Stimulated activated CD4-positive, alpha-beta T cell treated with anti-CD3 and anti-CD28 coated beads, Interleukin-4, amount 100 ng/mL, for 48 hours (primary cell): ENCODE data around the gene ARMH2.
"Not testable (repeated sequence)": the region's sequence is repeated elsewhere in the genome, so short reads cannot be mapped to it uniquely, and the experiment has no call there.

Experiments used
- DNase-seq, 2 donors: peaks; one replicate each; pipeline ENCODE4 v3.0.0-alpha.2; 2020; ENCODE audit warnings: low read depth in 2 of 2

The ARMH2 gene

GRCh38 chr6:24818346-24818745 lies 19.6 kb upstream of the ARMH2 start:
- no peak for DNase-seq

DNA sequence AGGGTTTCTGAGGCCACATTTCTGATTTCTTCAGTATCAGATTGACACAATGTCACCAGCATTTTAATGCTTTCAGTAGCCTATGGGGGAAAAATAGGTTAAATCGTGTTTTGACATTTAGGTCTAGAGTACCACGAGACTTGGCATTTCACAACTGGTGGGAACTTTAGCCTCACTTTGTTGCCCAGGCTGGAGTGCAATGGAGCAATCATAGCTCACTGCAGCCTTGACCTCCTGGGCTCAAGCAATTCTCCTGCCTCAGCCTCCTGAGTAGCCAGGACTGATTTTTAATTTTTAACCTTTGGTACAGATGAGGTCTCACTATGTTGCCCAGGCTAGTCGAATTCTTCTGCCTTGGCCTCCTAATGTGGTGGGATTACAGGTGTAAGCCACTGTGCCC lies 11.0 kb upstream of the ARMH2 start:
- no peak for DNase-seq

DNA sequence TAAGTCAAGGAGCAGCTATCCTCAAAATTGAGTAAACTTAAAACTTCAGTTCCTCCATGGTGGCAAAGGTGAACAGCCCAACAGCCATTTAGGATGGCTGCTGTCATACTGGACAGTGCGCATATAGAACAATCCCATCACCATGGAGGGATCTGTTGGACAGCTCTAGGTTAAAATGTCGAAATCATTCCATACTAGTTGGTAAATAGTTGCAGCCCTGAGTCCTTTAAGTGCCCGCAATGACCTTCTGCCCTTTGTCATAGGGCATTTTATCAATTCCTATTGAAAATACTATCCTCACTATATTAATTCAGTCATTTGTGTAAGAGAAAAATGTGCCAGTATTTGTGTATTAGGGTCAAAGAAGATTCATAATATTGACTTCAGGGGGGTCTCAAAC lies 8.9 kb upstream of the ARMH2 start:
- DNase-seq: no peak

GRCh38 chr6:24802271-24803059 lies 3.7 kb upstream of the ARMH2 start:
- DNase-seq: no peak

- no peak for DNase-seq
Observed at GRCh38 chr6:24799541-24799915, 811 bp upstream of the ARMH2 start.

GRCh38 chr6:24797596-24798216 lies 1.0 kb downstream of the ARMH2 start:
- no peak for DNase-seq

DNA sequence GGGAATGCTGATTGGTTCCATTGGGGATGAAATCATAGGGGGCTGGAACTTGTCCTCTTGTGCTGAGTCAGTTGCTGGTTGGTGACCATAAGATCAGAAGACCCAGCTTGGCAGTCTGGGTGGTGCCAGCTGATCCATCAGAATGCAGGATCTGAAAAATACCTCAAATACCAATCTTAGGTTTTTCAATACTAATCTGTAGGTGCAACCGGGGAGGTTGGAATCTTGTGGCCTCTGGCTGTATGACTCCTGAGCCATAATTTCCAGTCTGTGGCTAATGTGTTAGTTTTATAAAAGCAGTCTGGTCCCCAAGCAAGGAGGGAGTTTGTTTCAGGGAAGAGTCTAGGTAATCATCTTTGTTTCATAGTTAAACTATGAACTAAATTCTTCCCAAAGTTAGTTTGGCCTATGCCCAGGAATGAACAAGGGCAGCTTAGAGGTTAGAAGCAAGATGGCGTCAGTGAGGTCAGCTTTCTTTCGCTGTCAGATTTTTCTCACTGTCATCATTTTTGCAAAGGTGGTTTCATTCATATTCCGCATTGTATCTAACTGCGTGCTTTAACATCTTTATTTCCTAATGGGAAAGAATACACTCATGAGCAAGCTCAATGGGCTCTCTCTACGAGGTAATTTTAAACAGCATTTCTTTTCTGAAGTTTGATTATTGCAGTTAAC lies 2.0 kb downstream of the ARMH2 start:
- no peak for DNase-seq

- DNase-seq: no peak
Observed at GRCh38 chr6:24795106-24795505, 3.6 kb downstream of the ARMH2 start.

DNA sequence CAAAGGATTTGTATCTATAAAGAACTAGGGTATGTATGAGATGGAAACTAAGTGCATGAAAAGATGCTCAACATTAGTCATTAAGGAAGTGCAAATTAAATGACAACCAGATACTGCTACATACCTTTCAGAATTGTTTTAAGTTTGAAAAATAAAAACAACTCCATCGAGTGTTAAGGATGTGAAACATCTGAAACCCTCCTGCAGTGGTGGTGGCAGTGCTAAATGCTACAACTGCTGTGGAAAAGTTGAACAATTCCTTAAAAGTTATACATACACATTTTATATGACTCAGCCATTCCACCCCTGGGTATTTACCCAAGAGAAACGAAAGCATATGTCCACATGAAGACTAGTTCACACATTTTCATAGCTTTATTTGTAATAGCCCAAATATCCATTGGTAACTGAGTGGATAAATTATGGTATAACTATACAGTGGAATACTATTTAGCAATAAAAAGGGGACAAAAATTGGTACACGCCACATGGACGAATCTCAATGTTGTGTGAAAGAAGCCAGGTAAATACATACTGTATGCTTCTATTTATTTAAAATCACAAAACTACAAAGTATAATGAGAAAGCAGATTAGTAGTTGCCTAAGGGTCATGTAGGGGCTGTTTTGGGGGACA lies 10.6 kb downstream of the ARMH2 start:
- DNase-seq: no peak

DNA sequence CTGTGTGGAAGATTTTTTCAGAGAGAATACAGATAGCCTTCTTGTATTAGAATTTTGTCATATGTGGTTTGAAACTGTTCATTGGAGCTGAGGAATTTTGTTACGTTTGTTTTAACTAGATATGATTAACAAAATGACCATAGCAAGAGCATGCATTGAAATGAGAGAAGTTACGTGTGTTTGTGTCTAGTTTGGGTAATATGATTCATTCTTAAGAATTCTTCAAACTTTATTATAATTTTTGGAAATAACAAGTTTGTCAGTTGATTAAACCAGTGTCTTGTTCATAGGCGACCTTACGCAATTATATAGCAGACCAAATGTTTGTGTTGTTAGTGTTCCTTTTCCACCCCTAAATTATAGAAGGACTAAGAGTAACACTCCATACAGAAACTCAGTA lies 18.5 kb downstream of the ARMH2 start:
- no peak for DNase-seq

DNA sequence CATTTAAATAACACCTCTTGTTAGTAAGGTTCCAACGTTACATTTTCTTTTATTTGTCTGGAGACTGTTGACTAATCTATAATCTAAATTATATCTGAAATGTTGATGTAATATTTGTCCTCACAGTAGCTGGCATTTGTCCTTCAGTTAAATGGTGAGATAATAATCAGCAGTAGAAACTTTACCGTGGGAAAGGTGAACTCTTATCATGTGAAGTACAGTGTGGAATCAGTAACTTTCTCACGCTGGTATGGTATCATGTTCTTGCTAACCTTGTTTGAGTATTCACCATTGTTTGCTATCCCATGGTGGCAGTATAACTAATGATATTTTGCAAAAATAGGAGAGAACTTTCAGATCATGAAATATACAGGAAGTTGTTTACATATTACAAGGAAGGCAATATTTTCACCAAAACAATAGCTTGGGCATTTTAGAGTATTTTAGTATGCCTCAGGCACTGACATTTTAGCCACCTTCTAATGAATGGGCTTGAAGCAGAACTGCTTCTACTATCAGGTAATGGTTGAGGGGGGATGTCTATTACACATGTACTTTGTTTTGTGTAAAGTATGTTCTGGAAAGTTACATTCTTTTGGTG lies 19.2 kb downstream of the ARMH2 start:
- no peak for DNase-seq

DNA sequence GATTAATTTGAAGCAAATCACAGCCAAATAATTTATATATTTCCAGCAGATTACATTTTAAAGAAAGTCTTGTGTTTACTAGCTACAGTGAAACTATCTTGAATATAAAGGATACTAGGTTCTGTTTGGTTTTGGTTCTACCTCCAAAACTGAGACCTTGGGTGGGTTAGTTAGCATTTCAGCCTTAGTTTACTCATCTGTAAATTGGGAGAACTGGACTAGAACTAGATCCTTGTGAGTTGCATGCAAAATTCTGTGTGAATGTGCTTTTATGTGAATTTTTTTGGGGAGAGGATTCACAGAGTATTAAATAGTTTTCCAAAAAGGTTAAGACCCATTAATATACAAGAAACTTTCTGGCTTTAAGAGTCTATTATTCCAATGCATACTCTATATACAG lies 19.8 kb downstream of the ARMH2 start:
- DNase-seq: no peak

GRCh38 chr6:24778121-24778520 lies 20.6 kb downstream of the ARMH2 start:
- no peak for DNase-seq

DNA sequence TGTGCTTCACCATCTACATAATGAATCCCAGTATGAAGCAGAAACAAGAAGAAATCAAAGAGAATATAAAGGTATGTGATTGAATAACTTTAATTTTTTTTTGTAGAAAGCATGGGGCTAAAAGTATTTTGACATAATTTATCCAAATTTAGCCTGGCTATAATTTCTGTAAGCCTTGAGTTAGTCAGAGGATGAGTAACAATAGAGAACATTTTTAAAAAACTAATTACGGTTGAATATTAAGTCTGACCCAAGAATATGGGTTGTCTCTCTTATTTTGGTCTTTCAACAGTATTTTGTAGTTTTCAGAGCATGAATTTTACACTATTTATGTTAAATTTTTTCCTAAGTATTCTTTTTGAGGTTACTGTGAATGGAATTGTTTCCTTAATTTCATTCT lies 21.5 kb downstream of the ARMH2 start:
- DNase-seq: no peak

GRCh38 chr6:24775520-24776058 lies 23.1 kb downstream of the ARMH2 start:
- DNase-seq: peak; percentile 18 to 30

- DNase-seq: peak; percentile 99
Observed at GRCh38 chr6:24774696-24775519, 23.8 kb downstream of the ARMH2 start, which contains the start of gene GMNN. GMNN (plus strand) TSS chr6:24774937; CDS start chr6:24777247, 2,310 bp downstream.

DNA sequence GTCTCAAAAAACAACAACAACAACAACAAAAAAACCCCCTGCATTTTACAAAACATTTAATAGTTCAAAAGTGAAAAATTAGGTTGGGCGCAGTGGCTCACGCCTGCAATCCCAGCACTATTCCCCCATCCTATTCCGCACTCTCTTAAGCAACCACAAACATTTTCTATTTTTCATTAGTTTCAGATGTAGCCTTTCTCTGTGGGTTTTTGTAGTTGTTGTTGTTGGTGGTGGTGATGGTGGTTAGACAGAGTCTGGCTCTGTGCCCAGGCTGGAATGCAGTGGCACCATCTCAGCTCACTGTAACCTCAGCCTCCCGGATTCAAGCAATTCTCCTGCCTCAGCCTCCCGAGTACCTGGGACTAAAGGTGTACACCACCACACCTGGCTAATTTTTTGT lies 30.4 kb downstream of the ARMH2 start:
- no peak for DNase-seq

- no peak for DNase-seq
Observed at GRCh38 chr6:24766680-24767462, 31.8 kb downstream of the ARMH2 start.

GRCh38 chr6:24765968-24766367 lies 32.7 kb downstream of the ARMH2 start:
- not testable (repeated sequence) for DNase-seq
